Measurements from ENCODE around the gene TUBGCP3. TPM values are rescaled to one million over a fixed set of nuclear protein-coding genes. Genes with fewer than 3 reads are reported as not detected.

TUBGCP3 gene
- total RNA-seq, 1 donor from 2014 or later = 14.0 TPM

DNA sequence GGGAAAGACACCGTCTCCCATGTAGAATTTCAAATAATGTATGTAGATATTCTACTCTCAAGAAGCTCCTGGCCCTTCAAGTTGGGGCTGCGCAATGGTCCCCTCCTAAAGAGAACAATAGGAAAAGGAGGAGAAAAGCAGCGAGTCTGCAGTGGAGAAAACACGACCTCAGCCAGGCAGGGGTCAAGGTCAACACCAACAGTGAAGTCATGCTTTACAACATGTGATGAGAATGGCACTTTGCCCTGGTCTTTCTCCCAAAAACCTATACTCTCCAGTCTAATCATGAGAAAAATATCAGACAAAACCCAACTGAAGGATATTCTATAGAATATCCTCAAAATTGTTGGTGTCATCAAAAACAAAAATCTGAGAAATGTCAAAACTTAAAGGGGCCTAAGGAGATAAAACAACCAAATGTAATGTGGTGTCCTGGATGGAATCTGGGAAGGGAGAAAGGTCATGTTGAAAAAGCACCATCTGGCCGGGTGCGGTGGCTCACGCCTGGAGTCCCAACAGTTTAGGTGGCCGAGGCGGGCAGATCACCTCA lies 110.8 kb downstream of the TUBGCP3 start:
- Histone ChIP-seq H3K9me3 (ENCODE audit: insufficient read depth, low read depth, low read length) (no peaks in the 10 kb centered on the region), H3K4me2 (ENCODE audit: low read length) (no peak overlapping the region), H3K4me3 (ENCODE audit: insufficient read depth, low read depth, low read length) (no peak overlapping the region), H3K79me2 (ENCODE audit: insufficient read depth, low read length) (no peaks in the 10 kb centered on the region), H3K27ac (ENCODE audit: low read depth, low read length) (no peak overlapping the region), H3K27me3 (ENCODE audit: insufficient read depth, low read length) (no peaks in the 10 kb centered on the region), H3K9ac (ENCODE audit: low read length) (no peak overlapping the region), H3K4me1 (ENCODE audit: insufficient read depth, low read length) (no peaks in the 10 kb centered on the region), H4K20me1 (ENCODE audit: insufficient read depth, low read length) (no peaks in the 10 kb centered on the region), H3K36me3 (ENCODE audit: insufficient read depth, low read length) (no peaks in the 10 kb centered on the region), H2AFZ (ENCODE audit: low read depth, low read length) (no peak overlapping the region)
- H3K27me3 Mint-ChIP-seq (ENCODE audit: low read depth, unreplicated experiment) = no peaks in the 10 kb centered on the region
- no peak overlapping the region for H3K27ac Mint-ChIP-seq (ENCODE audit: unreplicated experiment)
- H3K4me3 Mint-ChIP-seq (ENCODE audit: unreplicated experiment) = no peak overlapping the region
- H3K9me3 Mint-ChIP-seq (ENCODE audit: unreplicated experiment) = no peaks in the 10 kb centered on the region
- FAIRE-seq (no peak), DNase-seq (ENCODE audit: low read depth) (no peak)
- no peak for TF ChIP-seq EZH2 (IDR thresholded peaks at IDR 0.05; ENCODE audit: insufficient read depth, low read length)
- TF ChIP-seq, protein P1, sequence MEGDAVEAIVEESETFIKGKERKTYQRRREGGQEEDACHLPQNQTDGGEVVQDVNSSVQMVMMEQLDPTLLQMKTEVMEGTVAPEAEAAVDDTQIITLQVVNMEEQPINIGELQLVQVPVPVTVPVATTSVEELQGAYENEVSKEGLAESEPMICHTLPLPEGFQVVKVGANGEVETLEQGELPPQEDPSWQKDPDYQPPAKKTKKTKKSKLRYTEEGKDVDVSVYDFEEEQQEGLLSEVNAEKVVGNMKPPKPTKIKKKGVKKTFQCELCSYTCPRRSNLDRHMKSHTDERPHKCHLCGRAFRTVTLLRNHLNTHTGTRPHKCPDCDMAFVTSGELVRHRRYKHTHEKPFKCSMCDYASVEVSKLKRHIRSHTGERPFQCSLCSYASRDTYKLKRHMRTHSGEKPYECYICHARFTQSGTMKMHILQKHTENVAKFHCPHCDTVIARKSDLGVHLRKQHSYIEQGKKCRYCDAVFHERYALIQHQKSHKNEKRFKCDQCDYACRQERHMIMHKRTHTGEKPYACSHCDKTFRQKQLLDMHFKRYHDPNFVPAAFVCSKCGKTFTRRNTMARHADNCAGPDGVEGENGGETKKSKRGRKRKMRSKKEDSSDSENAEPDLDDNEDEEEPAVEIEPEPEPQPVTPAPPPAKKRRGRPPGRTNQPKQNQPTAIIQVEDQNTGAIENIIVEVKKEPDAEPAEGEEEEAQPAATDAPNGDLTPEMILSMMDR (IDR thresholded peaks at IDR 0.05; ENCODE audit: insufficient read depth, low read depth, low read length) = no peak
- no peaks in the 10 kb centered on the region for H3K36me3 Mint-ChIP-seq (ENCODE audit: low read depth, unreplicated experiment)
- no peaks in the 10 kb centered on the region for H3K4me1 Mint-ChIP-seq (ENCODE audit: low read depth, unreplicated experiment)

DNA sequence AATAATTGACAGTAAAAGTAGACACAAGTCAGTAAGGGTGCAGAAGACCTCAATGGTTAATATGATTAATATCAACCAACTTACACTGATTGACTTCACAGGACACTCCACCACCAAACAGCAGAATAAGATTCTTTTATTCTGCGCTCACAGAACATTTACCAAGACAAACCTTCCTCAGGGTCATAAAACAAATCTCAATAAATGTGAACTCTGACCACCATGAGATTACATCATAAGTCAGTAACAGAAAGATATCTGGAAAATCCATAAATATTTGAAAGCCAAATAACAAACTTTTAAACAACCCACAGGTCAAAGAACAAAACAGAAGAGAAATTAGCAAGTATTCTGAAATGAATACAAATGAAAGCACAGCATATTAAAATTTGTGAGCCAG lies 112.1 kb downstream of the TUBGCP3 start:
- Histone ChIP-seq H3K9me3 (ENCODE audit: insufficient read depth, low read depth, low read length) (no peaks in the 10 kb centered on the region), H3K4me1 (ENCODE audit: insufficient read depth, low read length) (no peaks in the 10 kb centered on the region), H3K4me3 (ENCODE audit: insufficient read depth, low read depth, low read length) (no peak overlapping the region), H2AFZ (ENCODE audit: low read depth, low read length) (no peak overlapping the region), H4K20me1 (ENCODE audit: insufficient read depth, low read length) (no peaks in the 10 kb centered on the region), H3K79me2 (ENCODE audit: insufficient read depth, low read length) (no peaks in the 10 kb centered on the region), H3K27me3 (ENCODE audit: insufficient read depth, low read length) (no peaks in the 10 kb centered on the region), H3K4me2 (ENCODE audit: low read length) (no peak overlapping the region), H3K27ac (ENCODE audit: low read depth, low read length) (no peak overlapping the region), H3K9ac (ENCODE audit: low read length) (no peak overlapping the region), H3K36me3 (ENCODE audit: insufficient read depth, low read length) (no peaks in the 10 kb centered on the region)
- no peak for TF ChIP-seq EZH2 (IDR thresholded peaks at IDR 0.05; ENCODE audit: insufficient read depth, low read length)
- TF ChIP-seq, protein P1 (IDR thresholded peaks at IDR 0.05; ENCODE audit: insufficient read depth, low read depth, low read length) = no peak
- H3K9me3 Mint-ChIP-seq (ENCODE audit: unreplicated experiment) = no peaks in the 10 kb centered on the region
- no peak overlapping the region for H3K27ac Mint-ChIP-seq (ENCODE audit: unreplicated experiment)
- no peaks in the 10 kb centered on the region for H3K27me3 Mint-ChIP-seq (ENCODE audit: low read depth, unreplicated experiment)
- no peaks in the 10 kb centered on the region for H3K4me1 Mint-ChIP-seq (ENCODE audit: low read depth, unreplicated experiment)
- H3K4me3 Mint-ChIP-seq (ENCODE audit: unreplicated experiment) = no peak overlapping the region
- DNase-seq (ENCODE audit: low read depth) = no peak
- FAIRE-seq = no peak
- no peaks in the 10 kb centered on the region for H3K36me3 Mint-ChIP-seq (ENCODE audit: low read depth, unreplicated experiment)

DNA sequence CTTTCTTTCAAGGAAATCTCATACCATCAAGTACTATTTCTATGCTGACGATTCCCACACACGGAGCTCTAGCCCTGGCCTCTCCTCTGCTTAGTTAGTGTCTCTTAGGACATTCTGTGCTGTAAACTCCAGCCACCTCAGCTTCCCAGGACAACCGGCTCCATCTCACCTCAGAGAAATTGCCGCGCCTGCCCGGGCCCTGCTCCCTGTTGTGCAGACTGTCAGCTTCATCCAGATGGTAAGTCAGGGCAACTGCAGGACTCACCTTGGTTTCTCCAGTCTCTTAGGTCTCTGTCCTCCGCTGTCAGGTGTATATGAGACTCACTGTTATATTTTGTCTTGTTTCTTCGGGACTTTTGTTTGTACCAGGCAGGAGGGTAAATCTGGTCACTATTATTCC lies 113.1 kb downstream of the TUBGCP3 start:
- no peak overlapping the region for H3K4me3 ChIP-seq (ENCODE audit: insufficient read depth, low read depth, low read length)
- H3K36me3 Mint-ChIP-seq (ENCODE audit: low read depth, unreplicated experiment) = no peaks in the 10 kb centered on the region

More for the DNA sequence above, 113.1 kb downstream of the TUBGCP3 start:
- Histone ChIP-seq H3K9me3 (ENCODE audit: insufficient read depth, low read depth, low read length) (no peaks in the 10 kb centered on the region), H3K9ac (ENCODE audit: low read length) (no peak overlapping the region), H3K4me1 (ENCODE audit: insufficient read depth, low read length) (no peaks in the 10 kb centered on the region), H3K27me3 (ENCODE audit: insufficient read depth, low read length) (no peaks in the 10 kb centered on the region), H3K36me3 (ENCODE audit: insufficient read depth, low read length) (no peaks in the 10 kb centered on the region), H4K20me1 (ENCODE audit: insufficient read depth, low read length) (no peaks in the 10 kb centered on the region), H3K4me2 (ENCODE audit: low read length) (no peak overlapping the region), H3K27ac (ENCODE audit: low read depth, low read length) (no peak overlapping the region), H2AFZ (ENCODE audit: low read depth, low read length) (no peak overlapping the region), H3K79me2 (ENCODE audit: insufficient read depth, low read length) (no peaks in the 10 kb centered on the region)
- TF ChIP-seq, protein P1 (IDR thresholded peaks at IDR 0.05; ENCODE audit: insufficient read depth, low read depth, low read length) = no peak
- no peak for TF ChIP-seq EZH2 (IDR thresholded peaks at IDR 0.05; ENCODE audit: insufficient read depth, low read length)
- no peak for FAIRE-seq
- H3K27me3 Mint-ChIP-seq (ENCODE audit: low read depth, unreplicated experiment) = no peaks in the 10 kb centered on the region
- H3K4me3 Mint-ChIP-seq (ENCODE audit: unreplicated experiment) = no peak overlapping the region
- H3K27ac Mint-ChIP-seq (ENCODE audit: unreplicated experiment) = no peak overlapping the region
- DNase-seq (ENCODE audit: low read depth) = no peak
- no peaks in the 10 kb centered on the region for H3K9me3 Mint-ChIP-seq (ENCODE audit: unreplicated experiment)
- no peaks in the 10 kb centered on the region for H3K4me1 Mint-ChIP-seq (ENCODE audit: low read depth, unreplicated experiment)
